ENCODE measurements around the gene CHST7.

The CHST7 gene

GRCh38 chrX:46573892-46574773, 568 bp downstream of the CHST7 start:
- DNase-seq: peak; percentile 2 to 55 (median 20)

GRCh38 chrX:46574774-46575381, 1.3 kb downstream of the CHST7 start:
- DNase-seq: peak in 3 of 4 experiments; percentile 2 to 30 (median 14)

DNA sequence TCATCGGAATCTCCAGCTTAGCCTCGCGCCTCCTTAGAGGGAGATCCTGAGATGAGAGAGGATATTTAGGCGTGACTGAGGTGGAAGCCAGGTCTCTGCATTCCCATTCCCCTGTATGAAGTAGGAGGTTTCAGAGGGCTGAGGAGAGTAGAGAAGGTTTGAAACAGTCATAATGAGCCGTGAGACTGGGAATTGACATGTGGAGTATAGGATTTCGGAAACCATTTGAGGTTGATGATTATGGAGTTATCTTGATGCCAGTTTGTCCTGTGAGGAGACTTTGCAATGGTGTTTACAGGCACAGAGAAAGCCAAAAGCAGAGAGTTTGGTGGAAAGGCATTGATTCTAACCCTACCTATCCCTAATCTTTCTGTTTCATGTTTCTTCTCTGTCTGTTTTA, 2.0 kb downstream of the CHST7 start:
- no peak for DNase-seq

DNA sequence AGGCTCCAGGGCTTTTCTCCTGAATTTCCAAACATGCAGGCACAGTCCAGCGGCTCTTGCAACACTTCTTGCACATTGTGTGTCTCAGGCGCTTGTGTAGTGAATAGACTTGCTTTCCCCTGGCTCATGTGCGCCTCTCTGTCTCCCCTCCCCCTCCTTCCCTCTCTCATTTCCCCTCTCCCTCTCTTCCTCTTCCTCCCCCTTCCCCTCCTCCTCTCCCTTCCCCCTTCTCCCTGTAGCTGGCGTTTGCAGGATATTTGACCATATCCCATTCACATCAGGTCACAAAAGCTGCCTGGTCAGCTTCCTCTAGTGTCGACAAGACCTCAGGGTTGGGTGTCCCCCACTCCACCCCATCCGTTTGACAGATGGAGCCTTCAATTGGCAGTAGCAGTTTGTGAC, 2.4 kb downstream of the CHST7 start:
- no peak for DNase-seq

DNA sequence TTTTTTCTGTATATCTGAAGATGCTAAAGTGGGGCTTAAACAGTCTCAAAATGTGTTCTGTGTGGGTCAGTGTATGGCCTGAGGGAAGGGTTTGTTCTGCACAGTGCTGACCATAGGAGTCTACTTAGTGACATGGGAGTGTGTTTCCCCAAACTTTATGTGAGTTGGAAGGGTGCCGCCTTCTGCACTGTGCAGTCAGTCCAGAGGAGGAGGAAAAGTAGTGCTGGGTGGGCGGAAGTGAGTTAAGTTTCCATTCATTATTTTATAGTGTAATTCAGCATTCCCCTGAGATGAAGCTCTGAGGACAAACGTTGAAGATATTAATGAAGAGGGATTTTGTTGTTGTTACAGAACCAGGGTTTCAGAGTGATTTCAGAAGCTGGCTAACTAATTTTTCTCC, 2.9 kb downstream of the CHST7 start:
- DNase-seq: no peak

DNA sequence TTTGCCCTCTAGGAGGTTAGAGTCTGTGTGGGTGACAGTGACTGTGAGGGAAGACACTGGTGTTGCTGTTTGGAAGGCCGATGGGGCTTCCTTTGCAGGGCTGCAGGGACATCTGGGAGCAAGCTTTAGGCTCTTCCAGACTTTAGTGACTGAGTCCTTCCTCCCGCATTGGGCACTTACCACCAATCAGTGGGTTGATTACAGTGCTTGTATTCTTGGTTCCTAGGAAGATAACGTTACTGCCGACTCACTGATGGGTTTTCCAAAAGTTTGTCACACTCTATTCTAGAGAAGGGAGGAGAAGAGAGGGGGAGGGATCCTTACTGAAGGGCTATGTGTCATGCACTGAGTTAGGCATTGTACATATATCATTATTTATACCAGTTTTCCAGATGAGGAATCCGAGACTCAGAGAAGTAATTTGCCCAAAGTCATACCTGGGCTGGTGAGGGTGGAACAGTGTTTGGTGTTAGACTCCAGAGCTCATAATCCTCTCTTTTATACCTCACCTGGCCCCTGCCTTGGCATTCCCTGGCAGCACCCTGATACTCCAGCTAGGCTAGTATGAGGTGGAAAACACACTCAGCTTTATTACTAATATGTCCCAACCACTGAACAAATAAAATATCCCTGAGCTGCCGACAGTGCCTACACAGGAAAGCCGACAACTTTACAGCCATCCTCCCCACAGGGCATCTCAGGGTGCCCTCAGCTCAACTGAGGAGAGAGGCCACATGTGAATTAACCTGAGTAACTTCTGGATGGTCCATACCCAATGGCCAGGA, 3.8 kb downstream of the CHST7 start:
- DNase-seq: no peak

- DNase-seq: no peak
These were observed 5.7 kb downstream of the CHST7 start for GRCh38 chrX:46579250-46579649.

DNA sequence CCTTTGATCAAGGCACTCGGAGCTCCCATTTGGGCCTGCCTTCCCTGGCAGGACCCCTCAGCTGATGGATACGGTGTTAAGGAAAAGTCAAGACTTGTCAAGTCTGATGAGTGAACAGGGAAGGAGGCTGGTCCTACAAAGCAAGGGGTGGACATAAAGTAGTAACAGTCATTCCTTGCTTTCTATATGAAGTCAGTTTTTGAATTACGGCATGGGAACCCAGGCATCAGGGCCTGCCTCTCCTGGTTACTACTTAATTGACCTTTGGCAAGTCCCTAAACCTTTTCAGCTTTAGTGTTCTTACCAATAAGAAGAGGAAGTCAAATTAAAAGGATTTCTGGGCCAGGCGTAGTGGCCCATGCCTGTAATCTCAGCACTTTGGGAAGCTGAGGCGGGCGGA, 7.0 kb downstream of the CHST7 start:
- DNase-seq: no peak

DNA sequence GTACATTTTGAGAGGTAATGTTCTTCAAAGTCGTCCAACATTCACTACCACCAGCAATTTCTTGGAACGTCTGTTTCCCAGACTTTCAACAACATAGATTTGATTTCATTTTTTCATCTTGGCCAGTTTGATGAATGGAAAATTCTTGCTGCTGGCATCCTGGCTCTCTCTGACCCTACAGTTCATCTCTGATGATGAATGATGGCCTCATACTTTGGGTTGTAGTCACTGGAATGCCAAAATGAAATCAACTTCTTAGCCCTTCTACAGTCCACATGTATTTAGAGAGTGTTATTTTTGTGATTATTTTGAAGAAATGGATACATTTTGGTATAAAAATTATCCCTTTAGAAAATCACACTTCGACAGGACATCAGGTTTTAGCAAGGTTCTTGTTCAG, 8.8 kb downstream of the CHST7 start:
- DNase-seq: no peak

DNA sequence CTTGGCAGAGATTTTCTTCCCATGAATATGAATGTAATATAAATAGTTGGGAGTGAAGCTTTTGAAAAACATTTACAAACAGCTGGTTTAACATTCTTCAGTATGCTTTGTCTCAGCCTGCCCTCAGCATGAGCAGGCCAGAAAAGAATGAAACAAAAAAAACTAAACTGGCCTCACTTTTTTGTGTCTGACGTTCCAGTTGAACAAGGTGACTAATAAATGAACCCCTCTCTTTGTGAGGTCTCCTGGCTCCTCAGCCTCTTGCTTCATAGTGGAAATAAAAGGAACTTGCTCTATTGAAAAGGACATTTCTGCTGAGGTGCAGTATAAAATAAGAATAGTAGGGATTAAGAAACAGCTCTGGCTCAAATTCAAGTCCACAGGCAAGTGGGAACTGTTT, 9.4 kb downstream of the CHST7 start:
- DNase-seq: no peak

DNA sequence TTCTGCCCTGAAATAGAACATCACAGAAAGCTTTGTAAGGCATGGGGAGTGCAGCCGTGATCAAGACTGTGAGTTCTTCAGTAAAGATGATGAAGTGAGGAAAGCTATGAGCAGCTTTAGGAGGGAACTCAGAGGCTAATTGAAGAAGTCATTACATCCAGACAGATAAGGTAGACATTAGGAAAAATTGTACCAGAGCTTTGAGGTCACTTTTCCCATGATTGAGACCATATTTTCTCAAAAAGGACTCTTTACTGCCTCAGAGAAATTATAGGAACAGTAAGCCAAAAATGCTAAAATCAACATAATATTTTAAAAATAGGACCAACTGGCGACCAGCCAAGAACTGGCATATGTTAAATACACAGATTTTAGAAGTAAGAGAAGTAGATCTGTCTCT, 11.2 kb downstream of the CHST7 start:
- no peak for DNase-seq

GRCh38 chrX:46587158-46587557, 13.6 kb downstream of the CHST7 start:
- DNase-seq: no peak

- DNase-seq: no peak
These were observed 14.2 kb downstream of the CHST7 start for GRCh38 chrX:46587753-46588171.

DNA sequence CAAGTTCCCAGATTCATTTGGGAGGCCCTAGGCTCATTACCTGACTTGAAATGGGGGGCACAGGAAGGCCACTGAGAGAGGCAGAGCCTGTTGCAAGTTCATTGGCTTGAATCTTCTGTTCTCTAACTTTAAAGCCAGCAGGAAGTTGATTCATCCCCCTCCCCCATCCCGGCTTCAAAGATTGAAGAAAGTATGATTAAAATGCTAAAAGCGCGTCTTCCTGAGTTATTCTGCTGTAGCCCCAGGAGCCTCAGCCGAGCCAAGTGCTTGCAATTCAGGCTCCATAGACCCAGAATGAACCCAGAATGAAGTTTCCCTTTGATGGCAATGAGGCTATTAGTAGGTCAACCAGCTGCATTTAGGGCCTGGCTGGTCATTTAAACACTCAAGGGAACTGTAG, 14.7 kb downstream of the CHST7 start:
- DNase-seq: peak in 2 of 4 experiments; percentile 7

DNA sequence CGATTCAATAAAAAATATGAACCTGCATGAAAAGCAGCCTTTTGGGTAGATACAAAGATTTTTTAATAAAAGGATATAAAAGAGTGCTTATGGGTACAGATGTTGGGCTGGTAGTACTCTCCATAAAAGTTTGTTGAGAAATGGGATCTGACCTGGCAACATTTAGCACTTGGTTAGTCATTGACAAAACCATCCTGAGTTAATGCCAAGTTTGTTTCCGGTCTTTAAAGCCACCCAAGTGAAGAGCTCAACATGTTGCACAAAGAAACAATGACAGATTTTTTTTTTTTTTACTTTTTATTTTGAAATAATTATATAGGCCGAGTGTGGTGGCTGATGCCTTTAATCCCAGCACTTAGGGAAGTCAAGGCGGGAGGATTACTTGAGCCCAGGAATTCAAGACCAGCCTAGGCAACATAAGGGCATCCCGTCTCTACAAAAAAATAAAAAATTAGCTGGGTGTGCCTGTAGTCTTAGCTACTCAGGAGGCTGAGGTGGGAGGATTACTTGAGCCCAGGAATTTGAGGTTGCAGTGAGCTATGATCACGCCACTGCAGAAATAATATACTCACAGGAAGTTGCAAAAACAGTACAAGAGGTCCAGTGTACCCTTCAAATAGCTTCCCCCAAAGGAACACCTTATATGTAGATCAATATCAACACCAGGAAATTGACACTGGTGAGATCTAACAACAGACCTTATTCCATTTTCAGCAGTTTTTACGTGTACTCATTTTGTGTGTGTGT, 16.6 kb downstream of the CHST7 start:
- no peak for DNase-seq

GRCh38 chrX:46595084-46595483, 21.5 kb downstream of the CHST7 start:
- no peak for DNase-seq

DNA sequence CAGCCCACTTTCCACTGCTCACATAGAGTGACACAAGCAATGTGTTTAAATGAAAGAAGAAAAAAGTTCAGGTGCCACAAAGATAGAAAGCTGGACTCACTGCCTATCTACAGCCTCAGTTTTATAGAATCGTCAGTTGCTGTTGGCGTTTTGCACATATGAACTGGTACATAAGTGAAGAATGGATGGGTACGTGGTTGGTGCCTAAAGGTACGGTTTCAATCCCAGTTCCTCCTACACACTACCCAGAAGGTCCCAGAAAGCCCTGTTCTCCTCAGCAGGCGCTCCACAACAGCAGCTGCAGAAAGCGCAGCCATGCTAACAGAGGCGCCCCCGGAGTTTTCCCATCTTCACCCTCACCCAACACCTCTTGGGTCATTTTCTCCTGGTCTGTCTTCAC, 23.6 kb downstream of the CHST7 start:
- no peak for DNase-seq

DNA sequence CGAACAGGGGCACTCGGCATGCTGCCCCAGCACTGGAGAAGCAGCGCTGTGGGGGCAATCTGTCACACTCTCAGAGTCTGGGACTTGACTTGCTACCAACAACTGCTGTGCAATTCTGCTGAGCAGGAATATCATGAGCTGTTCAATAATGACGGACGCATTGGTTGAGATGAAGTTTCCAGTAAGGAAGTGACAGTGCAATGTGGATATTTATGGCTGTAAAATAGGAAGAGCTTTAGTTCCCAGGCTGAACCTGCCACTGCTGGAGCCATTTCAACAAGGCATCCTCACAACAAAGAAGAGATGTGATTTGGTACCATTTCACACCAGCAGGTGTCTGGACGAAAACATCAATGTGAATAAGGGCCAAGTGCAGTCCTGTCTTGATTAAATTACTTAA, 24.2 kb downstream of the CHST7 start:
- DNase-seq: no peak

DNA sequence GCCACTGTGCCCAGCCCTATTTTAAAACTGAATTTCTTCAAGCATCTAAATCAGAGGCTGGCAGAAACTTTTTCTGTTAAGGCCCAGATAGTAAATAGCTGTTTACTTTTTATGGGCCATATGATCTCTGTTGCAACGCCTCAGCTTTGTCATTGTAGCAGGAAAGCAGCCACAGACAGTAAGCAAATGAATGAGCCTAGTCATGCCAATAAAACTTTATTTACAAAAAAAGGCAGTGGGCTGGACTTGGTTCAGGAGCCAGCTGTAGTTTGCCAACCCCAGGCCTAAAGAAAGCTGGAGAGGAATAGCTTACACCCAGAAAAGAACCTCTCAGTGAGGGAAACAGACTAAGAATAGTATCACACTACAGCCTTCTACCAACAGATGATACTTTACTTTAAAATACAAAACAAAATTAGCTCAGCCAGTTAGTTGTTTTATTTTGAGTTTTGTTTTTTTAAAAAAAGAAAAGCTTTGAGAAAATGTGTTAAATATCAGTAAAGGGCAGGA, 25.5 kb downstream of the CHST7 start:
- no peak for DNase-seq

GRCh38 chrX:46601283-46601682, 27.7 kb downstream of the CHST7 start:
- no peak for DNase-seq

- no peak for DNase-seq
These were observed 29.0 kb downstream of the CHST7 start for GRCh38 chrX:46602468-46603102.

GRCh38 chrX:46607916-46608315, 34.4 kb downstream of the CHST7 start:
- DNase-seq: no peak
